GM08714 (cell line): ENCODE data around the gene ANOS1.

Experiments
- H3K4me3 ChIP-seq: fragments of 200-500 bp; sonication (Bioruptor generic); 2 replicates; pipeline ENCODE4 v1.5.1; 2014; ENCODE audit warnings: mild to moderate bottlenecking, low read length, inconsistent platforms
- ZNF274 ChIP-seq: IDR thresholded peaks from 2 replicates; pipeline ENCODE4 v1.6.1; 2012; ENCODE audit warnings: mild to moderate bottlenecking, low read depth, low read length

Gene ANOS1

DNA sequence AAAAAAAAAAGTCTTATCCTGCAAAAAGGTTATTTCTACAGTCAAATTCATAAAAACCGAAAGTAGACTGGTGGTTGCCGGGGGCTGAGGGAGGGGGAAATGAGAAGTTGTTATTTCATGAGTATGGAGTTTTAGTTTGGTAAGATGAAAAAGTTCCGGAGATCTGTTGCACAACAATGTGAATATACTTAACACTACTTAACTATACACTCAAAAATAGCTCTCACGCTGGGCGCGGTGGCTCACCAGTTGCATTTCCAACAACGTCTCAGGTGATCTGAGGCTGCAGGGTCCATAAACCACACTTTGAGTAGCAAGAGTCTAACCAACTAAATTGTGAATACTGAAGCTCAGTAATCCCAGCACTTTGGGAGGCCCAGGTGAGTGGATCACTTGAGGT, 52.4 kb downstream of the ANOS1 start:
- TF ChIP-seq ZNF274, result no peak
- H3K4me3 ChIP-seq, result no peak overlapping the region

DNA sequence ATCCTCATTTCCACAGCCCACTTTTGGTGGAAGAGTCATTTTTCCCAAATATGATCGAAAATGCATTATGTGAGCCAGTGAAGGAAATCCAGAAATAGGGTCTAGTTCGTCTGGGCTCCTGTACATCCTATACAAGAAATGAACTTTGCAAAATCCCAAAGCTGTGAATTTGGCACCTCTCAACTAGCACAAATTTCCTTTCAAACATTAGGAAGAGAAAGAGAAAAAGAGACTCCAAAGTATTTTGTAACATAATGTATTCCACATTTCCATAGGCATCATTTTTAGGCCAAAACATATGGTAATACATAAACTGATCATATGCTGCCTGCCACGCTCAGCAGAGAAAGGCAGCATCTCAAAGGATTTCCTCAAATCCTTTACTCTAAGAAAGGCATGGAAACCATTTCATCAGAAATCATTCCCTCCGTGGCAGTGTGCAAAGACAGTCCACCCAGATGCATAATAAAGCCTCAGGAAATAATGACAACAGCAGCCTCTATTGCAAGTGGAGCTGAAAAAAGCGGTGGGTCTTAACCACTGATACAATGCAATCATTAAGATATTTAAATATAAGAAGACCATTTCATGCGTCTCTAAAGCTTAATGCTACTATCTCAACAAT, 56.8 kb downstream of the ANOS1 start:
- H3K4me3 ChIP-seq, result no peak overlapping the region
- TF ChIP-seq ZNF274, result no peak

DNA sequence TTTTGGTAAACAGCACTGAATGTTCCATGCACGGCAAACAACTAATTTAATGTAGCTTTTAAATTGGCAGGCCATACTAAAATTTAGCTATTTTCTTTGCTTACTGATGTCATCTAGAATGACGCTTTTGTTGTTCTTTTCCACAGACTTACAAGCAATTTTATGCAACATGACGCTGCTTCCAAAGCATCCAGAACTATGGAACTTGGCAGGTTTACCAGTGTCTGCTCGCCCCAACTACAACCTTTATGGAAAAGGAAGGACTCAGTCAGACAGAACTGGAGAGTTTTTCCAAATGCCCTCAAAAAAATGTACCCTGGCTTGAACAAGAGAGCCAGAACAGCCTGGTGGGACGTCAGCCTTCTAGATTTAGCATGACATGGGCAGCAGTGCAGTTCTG, 58.7 kb downstream of the ANOS1 start:
- no peak for TF ChIP-seq ZNF274
- no peak overlapping the region for H3K4me3 ChIP-seq

DNA sequence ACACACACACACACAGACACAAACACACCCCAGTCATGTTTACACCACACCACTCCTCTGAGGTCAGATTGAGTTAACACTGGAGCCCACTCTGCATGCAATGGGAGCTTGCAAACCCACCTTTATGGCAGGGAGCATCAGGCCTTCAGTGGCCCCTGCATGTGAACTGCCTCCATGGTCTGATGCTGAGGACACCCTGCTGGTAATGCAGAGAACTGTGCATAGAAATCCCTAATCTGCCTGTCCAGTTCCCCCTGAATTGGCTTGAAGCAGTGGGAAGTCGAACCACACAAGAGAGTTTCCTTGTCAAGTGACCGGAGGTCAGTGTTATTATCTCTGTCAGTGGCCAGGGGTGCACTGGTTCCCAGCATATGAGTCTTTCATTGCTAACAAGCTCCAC, 59.8 kb downstream of the ANOS1 start:
- no peak overlapping the region for H3K4me3 ChIP-seq
- no peak for TF ChIP-seq ZNF274

DNA sequence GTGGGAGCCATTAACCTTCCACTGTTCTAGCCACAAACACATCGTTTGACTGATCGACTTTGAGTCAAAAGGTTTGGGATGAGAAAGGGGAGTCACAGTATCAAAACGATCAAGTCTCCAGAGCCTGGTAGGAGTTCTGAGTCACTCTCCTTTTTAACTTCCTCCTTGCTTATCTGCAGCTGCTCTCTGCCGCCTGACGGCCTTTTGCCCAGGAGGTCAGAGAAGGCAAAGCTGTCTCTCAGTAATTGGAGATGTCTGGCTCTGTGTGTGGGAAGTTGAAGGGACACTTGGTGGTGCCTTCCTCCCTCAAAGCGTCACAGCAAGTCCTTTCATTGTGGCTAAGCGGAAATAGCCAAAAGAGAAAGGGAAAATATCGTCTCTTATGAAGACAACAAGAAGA, 63.1 kb downstream of the ANOS1 start:
- no peak overlapping the region for H3K4me3 ChIP-seq
- TF ChIP-seq ZNF274, result no peak

DNA sequence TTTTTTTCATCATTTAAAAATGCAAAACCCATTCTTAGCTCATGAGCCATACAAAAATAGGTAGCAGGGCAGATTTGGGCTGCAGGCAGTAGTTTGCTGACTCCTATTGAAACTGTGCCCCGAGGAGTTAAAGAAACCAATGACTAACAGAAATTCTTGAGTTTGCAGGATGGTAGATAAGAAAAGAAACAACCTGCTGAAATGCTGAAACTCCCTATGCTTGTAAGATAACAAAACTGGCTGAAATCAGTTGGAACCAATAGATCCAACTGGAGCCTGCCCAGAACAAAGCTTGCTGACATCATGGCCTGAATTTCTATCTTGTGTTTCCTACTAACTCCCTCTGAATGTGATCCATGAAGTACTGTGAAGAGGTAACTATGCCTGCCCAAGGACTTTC, 68.6 kb downstream of the ANOS1 start:
- no peak for TF ChIP-seq ZNF274

DNA sequence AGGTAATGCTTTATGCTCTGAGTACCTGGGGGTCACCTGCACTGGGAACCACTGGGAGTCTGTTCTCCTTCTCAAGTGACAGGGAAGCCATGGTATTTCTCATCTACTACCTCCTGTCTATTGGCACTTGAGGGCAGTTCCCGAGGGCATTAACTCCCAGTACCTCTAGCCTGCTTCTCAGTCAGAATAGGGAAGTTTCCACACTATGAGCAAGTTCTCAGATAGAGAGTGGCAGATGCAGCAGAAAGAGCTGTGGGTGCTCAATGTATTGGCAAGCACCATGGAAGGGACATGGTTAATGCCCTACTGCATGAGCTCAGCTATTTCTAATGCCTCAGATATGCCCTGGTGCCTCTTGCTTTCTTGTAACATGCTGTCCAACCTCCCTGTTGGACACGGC, 74.1 kb downstream of the ANOS1 start:
- TF ChIP-seq ZNF274, result no peak
- H3K4me3 ChIP-seq, result no peak overlapping the region

More for the DNA sequence above, 68.6 kb downstream of the ANOS1 start:
- H3K4me3 ChIP-seq, result no peak overlapping the region

DNA sequence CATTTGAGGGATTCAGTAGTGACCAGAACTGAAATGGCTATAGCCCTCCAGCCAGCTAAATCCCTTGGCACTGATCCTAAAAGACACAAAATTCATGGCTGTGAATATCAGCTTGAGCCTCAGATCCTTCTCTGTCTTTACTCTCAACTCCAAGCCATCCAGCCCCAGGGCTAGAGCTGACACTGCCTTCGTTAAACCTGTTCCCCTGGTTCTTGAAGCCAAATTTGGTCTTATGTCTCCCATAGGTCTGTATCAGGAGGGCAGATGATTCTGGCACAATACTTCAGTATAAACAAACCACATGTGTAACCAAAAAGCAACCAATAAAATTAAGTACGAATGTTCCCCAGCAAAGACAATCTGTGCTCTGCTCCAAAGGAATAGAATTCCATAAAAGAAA, 78.0 kb downstream of the ANOS1 start:
- no peak for TF ChIP-seq ZNF274
- H3K4me3 ChIP-seq, result no peak overlapping the region

DNA sequence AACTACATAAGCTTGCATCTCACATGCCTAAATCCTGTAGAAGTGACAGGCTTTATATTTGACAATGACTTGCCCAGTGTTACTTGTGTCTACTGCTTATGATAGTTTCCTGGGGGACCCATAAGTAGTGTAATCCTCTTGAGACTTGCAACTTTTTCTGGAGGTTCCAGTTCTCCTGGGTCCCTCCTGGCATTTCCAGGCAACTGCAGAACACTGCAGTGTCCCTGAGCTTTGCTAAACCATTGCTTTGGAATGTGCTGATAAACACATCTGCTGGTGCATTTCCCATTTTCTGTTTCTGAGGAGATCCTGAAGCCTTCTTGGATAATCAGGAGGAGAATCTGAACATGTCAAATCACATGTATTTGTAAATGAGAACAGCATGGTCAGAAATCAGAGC, 82.0 kb downstream of the ANOS1 start:
- no peak for TF ChIP-seq ZNF274

DNA sequence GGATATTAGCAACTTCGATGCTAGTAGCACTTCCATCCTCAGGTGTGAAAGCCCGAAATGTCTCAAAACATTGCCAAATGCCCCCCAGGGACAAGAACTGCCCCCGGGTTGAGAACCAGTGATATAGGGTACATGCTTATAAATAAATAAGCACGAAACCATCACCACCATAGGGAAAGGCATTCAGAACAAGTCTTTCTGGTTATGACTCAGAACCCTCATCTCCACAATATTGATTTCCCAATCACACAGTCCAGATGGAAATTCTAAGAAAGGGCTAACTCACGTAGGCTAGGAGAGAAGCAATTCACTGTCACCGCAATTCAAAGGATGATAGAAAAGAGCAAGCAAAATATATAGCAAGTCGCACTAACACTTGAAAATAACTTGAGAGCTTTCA, 84.8 kb downstream of the ANOS1 start:
- H3K4me3 ChIP-seq, result no peak overlapping the region
- TF ChIP-seq ZNF274, result no peak

More for the DNA sequence above, 82.0 kb downstream of the ANOS1 start:
- H3K4me3 ChIP-seq, result no peak overlapping the region

DNA sequence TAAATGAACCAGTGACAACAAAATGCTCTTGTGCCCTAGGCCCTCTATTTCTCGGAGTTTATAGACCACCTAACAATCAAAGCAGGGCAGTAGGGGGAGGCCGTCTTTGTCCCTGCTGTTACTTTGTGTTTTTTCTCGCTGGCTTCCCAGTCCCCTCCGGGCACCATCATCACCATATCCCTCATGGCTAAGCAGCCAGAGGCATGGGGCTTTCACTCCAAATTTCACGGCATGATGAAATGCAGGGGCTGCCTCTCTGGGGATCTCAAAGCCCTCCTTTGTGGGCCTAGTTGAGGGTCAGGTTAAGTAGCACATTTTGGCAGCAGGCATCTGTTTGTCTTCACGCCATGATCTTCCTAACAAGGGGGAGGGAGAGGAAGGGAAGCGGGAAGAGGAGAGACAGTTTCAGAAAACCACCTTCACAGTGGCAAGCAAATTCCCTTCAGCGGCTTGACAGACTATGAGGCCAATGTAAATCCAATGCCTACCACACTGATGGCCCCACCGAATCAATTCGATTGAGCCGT, 91.9 kb downstream of the ANOS1 start:
- no peak for TF ChIP-seq ZNF274
- no peak overlapping the region for H3K4me3 ChIP-seq

DNA sequence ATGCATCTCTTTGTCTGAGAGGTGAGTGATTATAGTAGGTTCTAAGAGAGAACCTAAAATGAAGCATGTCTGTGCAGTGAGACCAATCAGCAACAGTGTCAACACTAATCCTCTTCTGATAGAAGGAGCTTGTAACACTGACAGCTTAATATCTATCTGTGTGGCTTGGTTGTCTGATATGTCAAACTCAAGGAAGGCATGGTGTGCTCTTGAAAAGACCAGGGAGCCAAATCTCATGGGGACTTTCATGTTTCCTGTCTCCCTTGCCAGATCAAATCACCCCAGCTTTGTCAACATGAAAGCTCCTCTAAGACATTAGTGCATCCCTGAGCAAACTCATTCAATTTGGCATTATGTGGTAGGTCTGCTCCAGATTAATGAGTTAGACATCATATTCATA, 95.4 kb downstream of the ANOS1 start:
- no peak for TF ChIP-seq ZNF274
- no peak overlapping the region for H3K4me3 ChIP-seq

DNA sequence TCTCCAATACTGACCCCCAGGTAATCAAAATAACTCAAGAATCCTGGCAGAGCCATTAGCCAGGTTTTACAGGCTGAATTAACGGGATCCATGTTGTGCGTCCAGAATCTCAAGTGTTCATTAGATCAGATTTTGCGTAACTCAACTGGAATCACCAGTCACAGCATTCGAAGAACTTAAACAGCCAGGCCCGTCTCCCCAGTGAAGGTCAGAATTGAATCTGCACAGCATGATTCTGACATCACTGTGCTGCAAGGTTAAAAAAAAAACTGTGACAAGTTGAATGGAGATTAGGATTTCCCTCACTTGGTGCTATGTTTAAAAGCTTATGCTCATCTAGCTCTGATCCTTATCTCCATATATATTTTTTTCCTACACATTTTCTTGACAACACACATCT, 96.1 kb downstream of the ANOS1 start:
- no peak overlapping the region for H3K4me3 ChIP-seq
- no peak for TF ChIP-seq ZNF274

DNA sequence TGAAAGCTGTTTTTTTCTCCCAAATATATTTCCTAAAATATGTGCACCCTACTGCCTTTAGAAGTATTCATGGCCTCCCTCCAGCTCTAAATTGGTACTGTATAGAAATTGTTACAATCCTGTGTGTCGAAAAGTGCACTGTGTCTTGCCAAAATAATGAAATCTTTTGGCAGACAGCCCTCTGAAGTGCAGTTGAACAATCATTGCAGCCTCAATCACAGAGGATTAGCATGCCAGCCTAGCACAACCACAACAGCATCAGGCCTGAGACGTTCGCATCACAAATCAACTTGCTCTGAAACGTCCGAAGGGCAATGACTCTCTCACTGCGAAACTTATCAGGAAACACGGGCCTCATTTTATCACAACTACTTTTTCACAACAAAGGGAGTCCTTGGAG, 99.0 kb downstream of the ANOS1 start:
- H3K4me3 ChIP-seq, result no peak overlapping the region
- no peak for TF ChIP-seq ZNF274

DNA sequence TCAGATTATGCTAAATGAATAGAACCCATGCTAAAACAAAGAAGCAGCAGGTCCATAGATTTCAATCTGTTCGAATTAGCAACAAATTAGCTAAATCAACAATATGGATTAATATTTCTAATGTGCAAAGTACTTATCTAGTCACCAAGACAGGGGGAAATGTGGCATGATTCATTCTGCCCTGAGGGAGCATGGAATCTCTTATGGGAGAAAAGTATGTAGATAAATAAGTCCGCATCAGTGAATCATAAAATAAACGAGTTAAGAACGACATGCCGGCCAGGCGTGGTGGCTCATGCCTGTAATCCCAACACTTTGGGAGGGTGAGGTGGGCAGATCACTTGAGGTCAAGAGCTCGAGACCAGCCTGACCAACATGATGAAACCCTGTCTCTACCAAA, 102.1 kb downstream of the ANOS1 start:
- no peak overlapping the region for H3K4me3 ChIP-seq
- no peak for TF ChIP-seq ZNF274

DNA sequence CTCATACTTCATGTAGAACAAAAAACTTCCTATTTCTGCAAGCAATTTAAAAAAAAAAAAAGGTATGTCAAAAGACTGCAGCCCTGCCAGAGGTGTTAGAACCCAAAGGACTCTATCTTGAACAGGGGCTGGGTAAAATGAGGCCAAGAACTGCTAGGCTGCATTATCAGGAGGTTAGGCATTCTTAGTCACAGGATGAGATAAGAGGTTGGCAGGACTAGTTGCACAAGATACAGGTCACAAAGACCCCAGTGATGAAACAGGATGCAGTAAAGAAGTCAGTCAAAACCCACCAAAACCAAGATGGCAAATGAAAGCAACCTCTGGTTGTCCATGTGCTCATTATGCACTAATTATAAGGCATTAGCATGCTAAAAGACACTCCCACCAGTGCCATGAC, 104.1 kb downstream of the ANOS1 start:
- TF ChIP-seq ZNF274, result no peak
- H3K4me3 ChIP-seq, result no peak overlapping the region
